Kidney (tissue), 14 donors: ENCODE data around the gene BIN1. TPM values are rescaled to one million over a fixed set of nuclear protein-coding genes. Genes with fewer than 3 reads are reported as not detected.

Experiments
- DNase-seq, 5 donors: peaks; one replicate each; pipeline ENCODE4 v3.0.0-alpha.2; 2013 to 2020
- FAIRE-seq: peaks from 2 replicates; lab custom pipeline; 2012; peaks lifted over from hg19 to GRCh38; lab: Jason Lieb, UNC
- H3K27ac ChIP-seq, 2 donors: one replicate each; pipeline ENCODE4 v1.7.0; 2013; ENCODE audit warnings: low read depth in 2 of 2, low read length in 2 of 2, inconsistent platforms in 1 of 2
- H3K27me3 ChIP-seq: one replicate; pipeline ENCODE4 v1.7.1; 2013; ENCODE audit warnings: low read length, inconsistent platforms; ENCODE audit not compliant: control insufficient read depth, insufficient read depth
- H3K36me3 ChIP-seq, 3 donors: one replicate each; pipeline versions ENCODE4 v1.7.0 to v1.7.1; 2013; ENCODE audit warnings: low read length in 3 of 3, control low read depth in 1 of 3, inconsistent platforms in 1 of 3; ENCODE audit not compliant: insufficient read depth in 3 of 3, control insufficient read depth in 2 of 3
- H3K4me1 ChIP-seq, 3 donors: one replicate each; pipeline versions ENCODE4 v1.7.0 to v1.7.1; 2013; ENCODE audit warnings: low read length in 3 of 3, inconsistent platforms in 1 of 3, low read depth in 1 of 3; ENCODE audit not compliant: control insufficient read depth in 2 of 3, insufficient read depth in 2 of 3
- H3K4me3 ChIP-seq, 3 donors: one replicate each; pipeline versions ENCODE4 v1.7.0 to v1.8.1; 2013; ENCODE audit warnings: low read length in 3 of 3, control low read depth in 1 of 3, inconsistent platforms in 1 of 3
- H3K9ac ChIP-seq, 3 donors: one replicate each; pipeline versions ENCODE4 v1.7.0 to v1.7.1; 2013; ENCODE audit warnings: low read length in 3 of 3, control low read depth in 1 of 3, inconsistent platforms in 1 of 3
- H3K9me3 ChIP-seq, 3 donors: one replicate each; pipeline versions ENCODE4 v1.7.0 to v1.7.1; 2013; ENCODE audit warnings: low read length in 3 of 3, control low read depth in 1 of 3, inconsistent platforms in 1 of 3; ENCODE audit not compliant: control insufficient read depth in 2 of 3, insufficient read depth in 1 of 3
- intact Hi-C: fragments of 100-400 bp; cut with DNase I; formaldehyde crosslinking; loops from one replicate; pipeline ENCODE4 v1.11.1; 2022
- polyA plus RNA-seq: library from polyadenylated mRNA; stranded (reverse); fragments of 350-450 nt; fragmentation: Illumina TruSeq; extraction: RNeasy Lipid Tissue Mini Kit (QIAGEN cat#74804); gene quantifications from one replicate; pipeline ENCODE4 v1.2.3, GENCODE V29; 2014; ENCODE audit warnings: low read depth, low replicate concordance; ENCODE audit not compliant: insufficient read depth
- total RNA-seq: library from RNA; stranded (reverse); fragmentation: NEBNext Ultra II Directional; extraction: Animal tissue kit (Norgen Biotek cat#: 25700); gene quantifications from one replicate; pipeline ENCODE4 v1.2.1, GENCODE V29; 2021
- TF ChIP-seq, protein P1 (sequence below): IDR thresholded peaks from 3 replicates; pipeline ENCODE4 v1.5.1; 2012; ENCODE audit warnings: mild to moderate bottlenecking, moderate library complexity, borderline replicate concordance; ENCODE audit not compliant: insufficient read depth; ENCODE audit errors: extremely low read depth
- donor health status: control.
- donor health status: control.
- donor health status: control.
- donor health status: control.
- donor health status: control.
- donor health status: DM: yes; HTN: yes; CAD: no.
- donor health status: Normal renal cell carcinoma (clear cell type).

The BIN1 gene
- total and polyA plus RNA-seq, 2 donors from 2014 or later, result 121 to 167 TPM

GRCh38 chr2:127000194-127000593 is 106.8 kb downstream of the BIN1 start:
- intact Hi-C loops, result no loop called here
- H3K4me1 ChIP-seq, result peaks cover 9 to 14% (median 10%) of the 10 kb centered on the region in 3 donors
- no peak overlapping the region for H3K4me3 ChIP-seq
- no peak for FAIRE-seq
- TF ChIP-seq, protein P1, sequence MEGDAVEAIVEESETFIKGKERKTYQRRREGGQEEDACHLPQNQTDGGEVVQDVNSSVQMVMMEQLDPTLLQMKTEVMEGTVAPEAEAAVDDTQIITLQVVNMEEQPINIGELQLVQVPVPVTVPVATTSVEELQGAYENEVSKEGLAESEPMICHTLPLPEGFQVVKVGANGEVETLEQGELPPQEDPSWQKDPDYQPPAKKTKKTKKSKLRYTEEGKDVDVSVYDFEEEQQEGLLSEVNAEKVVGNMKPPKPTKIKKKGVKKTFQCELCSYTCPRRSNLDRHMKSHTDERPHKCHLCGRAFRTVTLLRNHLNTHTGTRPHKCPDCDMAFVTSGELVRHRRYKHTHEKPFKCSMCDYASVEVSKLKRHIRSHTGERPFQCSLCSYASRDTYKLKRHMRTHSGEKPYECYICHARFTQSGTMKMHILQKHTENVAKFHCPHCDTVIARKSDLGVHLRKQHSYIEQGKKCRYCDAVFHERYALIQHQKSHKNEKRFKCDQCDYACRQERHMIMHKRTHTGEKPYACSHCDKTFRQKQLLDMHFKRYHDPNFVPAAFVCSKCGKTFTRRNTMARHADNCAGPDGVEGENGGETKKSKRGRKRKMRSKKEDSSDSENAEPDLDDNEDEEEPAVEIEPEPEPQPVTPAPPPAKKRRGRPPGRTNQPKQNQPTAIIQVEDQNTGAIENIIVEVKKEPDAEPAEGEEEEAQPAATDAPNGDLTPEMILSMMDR, result no peak
- no peak for DNase-seq
- no peak overlapping the region for H3K9ac ChIP-seq
- no peaks in the 10 kb centered on the region for H3K9me3 ChIP-seq
- no peaks in the 10 kb centered on the region for H3K36me3 ChIP-seq
- no peak overlapping the region for H3K27ac ChIP-seq
- H3K27me3 ChIP-seq, result no peaks in the 10 kb centered on the region

DNA sequence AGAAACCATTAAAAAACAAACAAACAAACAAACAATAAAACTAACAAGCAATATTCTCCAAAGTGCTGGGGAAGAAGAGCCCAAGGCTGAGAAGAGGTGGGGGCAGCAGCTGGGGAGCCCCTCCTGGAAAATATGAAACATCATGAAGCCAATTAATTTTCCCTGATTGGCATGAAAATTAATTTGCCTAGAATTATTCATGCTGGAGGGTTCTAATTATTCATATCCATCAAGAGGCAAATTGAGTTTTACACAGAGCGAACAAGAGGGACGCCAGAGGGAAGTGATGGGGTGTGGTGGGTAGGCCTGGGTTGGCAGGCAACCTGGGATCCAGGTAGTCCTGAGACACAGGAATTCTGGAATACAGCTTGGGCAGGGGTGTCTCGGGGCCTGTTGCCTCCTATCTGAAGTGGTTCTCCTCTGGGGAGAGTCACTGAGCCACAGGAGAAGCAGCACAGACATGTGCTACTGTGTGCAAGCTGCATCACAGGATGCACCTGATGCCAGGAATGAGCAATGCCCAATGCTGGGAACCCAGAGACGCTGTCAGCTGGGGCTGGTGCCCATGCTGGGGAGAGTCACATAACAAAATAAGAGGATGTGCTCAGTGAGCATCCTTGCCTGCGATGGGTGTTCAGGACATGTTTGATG is 107.7 kb downstream of the BIN1 start:
- H3K9ac ChIP-seq, result no peak overlapping the region
- no peaks in the 10 kb centered on the region for H3K9me3 ChIP-seq
- H3K27ac ChIP-seq, result no peak overlapping the region
- H3K27me3 ChIP-seq, result no peaks in the 10 kb centered on the region
- no peak overlapping the region for H3K4me3 ChIP-seq
- H3K36me3 ChIP-seq, result no peaks in the 10 kb centered on the region
- FAIRE-seq, result no peak
- peaks cover 9 to 14% (median 13%) of the 10 kb centered on the region in 3 donors for H3K4me1 ChIP-seq
- DNase-seq, result no peak
- TF ChIP-seq, protein P1, result no peak
- intact Hi-C loops, result no loop called here

DNA sequence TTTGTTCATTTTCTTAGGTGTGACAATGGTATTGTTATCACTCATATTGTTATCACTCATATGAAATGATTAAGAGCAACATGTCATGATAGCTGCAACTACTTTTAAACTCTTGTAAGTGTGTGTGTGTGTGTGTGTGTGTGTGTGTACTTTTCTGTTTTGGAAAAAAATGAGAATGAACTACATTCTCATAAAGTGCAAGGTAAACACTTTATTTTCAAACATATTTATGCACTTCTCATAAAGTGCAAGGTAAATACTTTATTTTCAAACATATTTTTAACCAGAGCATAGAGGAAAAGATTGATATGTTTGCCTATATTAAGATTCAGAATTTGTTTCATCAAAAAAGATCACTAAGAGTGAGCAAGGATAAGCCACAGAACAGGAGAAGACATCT is 108.5 kb downstream of the BIN1 start:
- Histone ChIP-seq H3K27ac (no peak overlapping the region), H3K27me3 (no peaks in the 10 kb centered on the region), H3K4me1 (peaks cover 9 to 14% (median 13%) of the 10 kb centered on the region in 3 donors), H3K9me3 (no peaks in the 10 kb centered on the region), H3K4me3 (no peak overlapping the region), H3K9ac (no peak overlapping the region), H3K36me3 (no peaks in the 10 kb centered on the region)
- DNase-seq, result no peak
- intact Hi-C loops, result no loop called here
- TF ChIP-seq, protein P1, result no peak
- FAIRE-seq, result no peak

Other genes with a start within 250 kb of the BIN1 start
- gene TEX51, start 208.3 kb downstream of the BIN1 start, total RNA-seq, result not detected
- 2.1 TPM for gene TEX51, start 208.3 kb downstream of the BIN1 start, polyA plus RNA-seq
- gene CYP27C1, start 113.1 kb upstream of the BIN1 start, total RNA-seq, result 0.35 TPM
- gene CYP27C1, start 113.1 kb upstream of the BIN1 start, polyA plus RNA-seq, result not detected
- 37.1 TPM for gene ERCC3, start 187.0 kb upstream of the BIN1 start, total RNA-seq
- gene ERCC3, start 187.0 kb upstream of the BIN1 start, polyA plus RNA-seq, result 23.5 TPM